HL-60 (cell line): Measurements from ENCODE around the gene ATP8B4.

Experiments used
- POLR2AphosphoS5 ChIP-seq: IDR thresholded peaks from 2 replicates; pipeline ENCODE4 v1.6.1; 2012; ENCODE audit warnings: low read depth
- TF ChIP-seq, protein P1 (sequence below): IDR thresholded peaks from one replicate; pipeline ENCODE4 v1.5.1; 2011; ENCODE audit warnings: low read length, control low read depth, inconsistent platforms; ENCODE audit not compliant: insufficient read depth

DNA sequence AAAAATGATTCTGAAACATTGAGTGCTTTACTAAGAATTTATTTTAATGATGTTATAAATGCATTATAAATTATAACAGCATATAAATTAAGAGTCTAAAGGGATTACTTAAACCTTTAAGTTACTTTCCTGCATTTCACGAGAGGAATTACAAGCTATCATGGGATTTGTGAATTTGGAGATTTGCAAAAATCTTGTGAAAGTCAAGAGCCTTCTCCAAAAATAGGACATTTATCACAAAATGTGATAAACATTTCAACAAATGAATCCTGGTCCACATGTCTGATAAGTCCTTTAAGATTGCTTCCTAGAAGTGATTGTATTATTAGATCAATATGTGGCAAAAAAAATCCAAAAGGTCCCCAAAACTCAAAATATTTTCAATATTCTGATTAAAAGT is 154.5 kb downstream of the ATP8B4 start:
- TF ChIP-seq, protein P1, sequence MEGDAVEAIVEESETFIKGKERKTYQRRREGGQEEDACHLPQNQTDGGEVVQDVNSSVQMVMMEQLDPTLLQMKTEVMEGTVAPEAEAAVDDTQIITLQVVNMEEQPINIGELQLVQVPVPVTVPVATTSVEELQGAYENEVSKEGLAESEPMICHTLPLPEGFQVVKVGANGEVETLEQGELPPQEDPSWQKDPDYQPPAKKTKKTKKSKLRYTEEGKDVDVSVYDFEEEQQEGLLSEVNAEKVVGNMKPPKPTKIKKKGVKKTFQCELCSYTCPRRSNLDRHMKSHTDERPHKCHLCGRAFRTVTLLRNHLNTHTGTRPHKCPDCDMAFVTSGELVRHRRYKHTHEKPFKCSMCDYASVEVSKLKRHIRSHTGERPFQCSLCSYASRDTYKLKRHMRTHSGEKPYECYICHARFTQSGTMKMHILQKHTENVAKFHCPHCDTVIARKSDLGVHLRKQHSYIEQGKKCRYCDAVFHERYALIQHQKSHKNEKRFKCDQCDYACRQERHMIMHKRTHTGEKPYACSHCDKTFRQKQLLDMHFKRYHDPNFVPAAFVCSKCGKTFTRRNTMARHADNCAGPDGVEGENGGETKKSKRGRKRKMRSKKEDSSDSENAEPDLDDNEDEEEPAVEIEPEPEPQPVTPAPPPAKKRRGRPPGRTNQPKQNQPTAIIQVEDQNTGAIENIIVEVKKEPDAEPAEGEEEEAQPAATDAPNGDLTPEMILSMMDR: no peak
- TF ChIP-seq POLR2AphosphoS5: no peak
